Loucy (cell line): ENCODE data around the gene MEPE.

Experiments
- H2AFZ ChIP-seq: fragments of 200-600 bp; sonication (generic); 2 replicates; pipeline ENCODE4 v1.6.0; 2016; ENCODE audit warnings: antibody characterized with exemption, mild to moderate bottlenecking, low read length, moderate library complexity
- H3F3A ChIP-seq: fragments of 200-600 bp; 2 replicates; pipeline ENCODE4 v1.6.0; 2016; ENCODE audit warnings: antibody characterized with exemption, low read depth, mild to moderate bottlenecking
- H3K27me3 ChIP-seq: fragments of 200-600 bp; sonication (generic); 2 replicates; pipeline ENCODE4 v1.6.1; 2014; ENCODE audit warnings: low read length, mild to moderate bottlenecking; ENCODE audit not compliant: insufficient read depth, poor library complexity, severe bottlenecking
- H3K36me3 ChIP-seq: fragments of 200-600 bp; sonication (generic); 2 replicates; pipeline ENCODE4 v1.6.1; 2016; ENCODE audit warnings: low read length; ENCODE audit not compliant: insufficient read depth
- H3K4me1 ChIP-seq: fragments of 200-600 bp; sonication (generic); 2 replicates; pipeline ENCODE4 v1.5.1; 2014; ENCODE audit warnings: low read length, mild to moderate bottlenecking; ENCODE audit not compliant: insufficient read depth, poor library complexity, severe bottlenecking
- H3K4me2 ChIP-seq: fragments of 200-600 bp; sonication (generic); 2 replicates; pipeline ENCODE4 v1.6.0; 2014; ENCODE audit warnings: antibody characterized with exemption, low read length, low read depth, mild to moderate bottlenecking; ENCODE audit not compliant: poor library complexity, severe bottlenecking
- H3K4me3 ChIP-seq: fragments of 200-600 bp; sonication (generic); 2 replicates; pipeline ENCODE4 v1.5.1; 2014; ENCODE audit warnings: low read length, mild to moderate bottlenecking, mixed read lengths; ENCODE audit not compliant: poor library complexity, severe bottlenecking
- H3K79me2 ChIP-seq: fragments of 200-600 bp; sonication (generic); 2 replicates; pipeline ENCODE4 v1.6.1; 2014; ENCODE audit warnings: low read length; ENCODE audit not compliant: insufficient read depth
- H3K9ac ChIP-seq: fragments of 200-600 bp; sonication (generic); 2 replicates; pipeline ENCODE4 v1.6.0; 2014; ENCODE audit warnings: mild to moderate bottlenecking, low read depth, low read length, moderate library complexity; ENCODE audit not compliant: poor library complexity, severe bottlenecking
- H3K9me2 ChIP-seq: fragments of 200-600 bp; sonication (generic); replicated peaks from 2 replicates; pipeline ENCODE4 v1.6.1; 2016; ENCODE audit warnings: low read depth, low read length, mixed read lengths
- H3K9me3 ChIP-seq: fragments of 200-600 bp; sonication (generic); 2 replicates; pipeline ENCODE4 v1.6.1; 2014; ENCODE audit warnings: mild to moderate bottlenecking, antibody characterized with exemption, low read length, low read depth; ENCODE audit not compliant: insufficient read depth
- H4K20me1 ChIP-seq: fragments of 200-600 bp; sonication (generic); 2 replicates; pipeline ENCODE4 v1.6.0; 2014; ENCODE audit warnings: antibody characterized with exemption, low read length, mild to moderate bottlenecking; ENCODE audit not compliant: insufficient read depth, poor library complexity, severe bottlenecking
- CTCF ChIP-seq: fragments of 200-600 bp; sonication (generic); conservative IDR thresholded peaks from 2 replicates; pipeline ENCODE4 v1.5.1; 2014; ENCODE audit warnings: mild to moderate bottlenecking, antibody characterized with exemption, low read length
- EZH2phosphoT487 ChIP-seq: fragments of 200-600 bp; IDR thresholded peaks from 2 replicates; pipeline ENCODE4 v1.6.1; 2018; ENCODE audit warnings: antibody characterized with exemption, mild to moderate bottlenecking, moderate library complexity, borderline replicate concordance

The MEPE gene

GRCh38 chr4:87838205-87838604 is 5.4 kb downstream of the MEPE start:
- Histone ChIP-seq H2AFZ (no peak overlapping the region), H3K4me2 (no peak overlapping the region)
- TF ChIP-seq EZH2phosphoT487 (no peak), CTCF (peak; percentile 60)

GRCh38 chr4:87838890-87839591 is 6.3 kb downstream of the MEPE start:
- Histone ChIP-seq H3K9ac (no peak overlapping the region), H3K27me3 (no peaks in the 10 kb centered on the region), H3K4me2 (no peak overlapping the region), H2AFZ (peak overlapping the region; percentile 2; the same call in 1 of the 2 replicates), H3K4me1 (no peaks in the 10 kb centered on the region), H3K9me2 (no peaks in the 10 kb centered on the region), H3K36me3 (no peaks in the 10 kb centered on the region), H4K20me1 (no peaks in the 10 kb centered on the region), H3K4me3 (no peak overlapping the region), H3K79me2 (no peaks in the 10 kb centered on the region), H3F3A (no peaks in the 10 kb centered on the region), H3K9me3 (no peaks in the 10 kb centered on the region)
- TF ChIP-seq EZH2phosphoT487 (no peak), CTCF (peak; percentile 83)

More at GRCh38 chr4:87838205-87838604, 5.4 kb downstream of the MEPE start:
- Histone ChIP-seq H3K9me2 (no peaks in the 10 kb centered on the region), H4K20me1 (no peaks in the 10 kb centered on the region), H3F3A (no peaks in the 10 kb centered on the region), H3K9ac (no peak overlapping the region), H3K36me3 (no peaks in the 10 kb centered on the region), H3K4me1 (no peaks in the 10 kb centered on the region), H3K4me3 (no peak overlapping the region), H3K79me2 (no peaks in the 10 kb centered on the region), H3K27me3 (no peaks in the 10 kb centered on the region), H3K9me3 (no peaks in the 10 kb centered on the region)

- H3K4me1 ChIP-seq = no peaks in the 10 kb centered on the region
- H3K79me2 ChIP-seq = no peaks in the 10 kb centered on the region
- no peaks in the 10 kb centered on the region for H3K9me3 ChIP-seq
- H4K20me1 ChIP-seq = no peaks in the 10 kb centered on the region
- no peak overlapping the region for H3K4me3 ChIP-seq
- no peaks in the 10 kb centered on the region for H3F3A ChIP-seq
- H3K9ac ChIP-seq = no peak overlapping the region
- no peaks in the 10 kb centered on the region for H3K36me3 ChIP-seq
- H3K4me2 ChIP-seq = no peak overlapping the region
- no peaks in the 10 kb centered on the region for H3K9me2 ChIP-seq
- no peak overlapping the region for H2AFZ ChIP-seq
- no peaks in the 10 kb centered on the region for H3K27me3 ChIP-seq
- 0 out of 2 replicates have a peak, but pooled peaks have one; percentile 8 for TF ChIP-seq CTCF
- no peak for TF ChIP-seq EZH2phosphoT487
These were observed 6.8 kb downstream of the MEPE start for GRCh38 chr4:87839592-87839946.
